NCI-H1092 treated with DMSO at 0.1 percent for 48 hours (cell line): ENCODE measurements around the gene KCNK15.
"Not testable (repeated sequence)": the region's sequence is repeated elsewhere in the genome, so short reads cannot be mapped to it uniquely, and the experiment has no call there.

Source experiments
- DNase-seq: peaks from one replicate; lab custom pipeline; 2025; lab: John Stamatoyannopoulos, UW

The KCNK15 gene

GRCh38 chr20:44759595-44759994, 13.9 kb downstream of the KCNK15 start:
- DNase-seq: no peak

DNA sequence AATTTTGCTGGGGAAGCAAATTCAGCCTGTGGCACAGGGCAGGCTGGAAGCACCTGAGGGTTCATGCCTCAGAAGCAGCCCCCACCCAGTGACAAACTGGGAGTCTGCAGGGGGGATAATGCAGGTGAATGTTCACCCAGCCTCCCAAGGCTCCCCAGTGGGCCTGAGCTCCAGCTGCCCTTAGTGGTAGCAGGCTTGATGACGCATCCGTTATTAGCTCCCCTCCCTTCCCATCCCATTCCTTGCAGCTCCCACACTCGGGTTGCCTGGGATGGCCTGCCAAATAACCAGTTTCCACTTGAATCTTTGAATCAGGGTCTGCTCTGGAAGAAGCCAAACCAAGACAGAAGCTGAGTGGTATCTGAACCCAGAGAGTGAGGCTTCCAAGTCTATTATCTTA, 15.8 kb downstream of the KCNK15 start:
- no peak for DNase-seq

GRCh38 chr20:44762466-44763140, 16.9 kb downstream of the KCNK15 start:
- no peak for DNase-seq

GRCh38 chr20:44763798-44764197, 18.1 kb downstream of the KCNK15 start:
- not testable (repeated sequence) for DNase-seq

DNA sequence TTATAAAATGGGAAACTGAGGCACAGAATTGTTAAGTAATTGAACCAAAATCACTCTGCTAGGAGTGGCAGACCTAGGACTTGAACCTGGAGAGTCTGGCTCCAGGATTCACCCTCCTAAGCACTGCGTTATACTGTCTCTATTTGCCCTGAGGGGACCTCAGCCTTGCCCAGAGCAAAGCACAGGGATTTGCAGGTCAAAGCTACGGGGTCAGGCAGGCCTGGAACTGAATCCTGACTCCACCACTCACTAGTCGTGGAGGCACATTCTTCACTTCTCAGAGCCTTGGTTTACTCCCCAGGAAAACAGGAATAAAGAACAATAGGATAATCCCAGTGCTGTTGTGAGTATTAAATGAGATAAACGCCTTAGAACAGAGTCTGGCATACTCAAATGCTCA, 19.4 kb downstream of the KCNK15 start:
- no peak for DNase-seq

DNA sequence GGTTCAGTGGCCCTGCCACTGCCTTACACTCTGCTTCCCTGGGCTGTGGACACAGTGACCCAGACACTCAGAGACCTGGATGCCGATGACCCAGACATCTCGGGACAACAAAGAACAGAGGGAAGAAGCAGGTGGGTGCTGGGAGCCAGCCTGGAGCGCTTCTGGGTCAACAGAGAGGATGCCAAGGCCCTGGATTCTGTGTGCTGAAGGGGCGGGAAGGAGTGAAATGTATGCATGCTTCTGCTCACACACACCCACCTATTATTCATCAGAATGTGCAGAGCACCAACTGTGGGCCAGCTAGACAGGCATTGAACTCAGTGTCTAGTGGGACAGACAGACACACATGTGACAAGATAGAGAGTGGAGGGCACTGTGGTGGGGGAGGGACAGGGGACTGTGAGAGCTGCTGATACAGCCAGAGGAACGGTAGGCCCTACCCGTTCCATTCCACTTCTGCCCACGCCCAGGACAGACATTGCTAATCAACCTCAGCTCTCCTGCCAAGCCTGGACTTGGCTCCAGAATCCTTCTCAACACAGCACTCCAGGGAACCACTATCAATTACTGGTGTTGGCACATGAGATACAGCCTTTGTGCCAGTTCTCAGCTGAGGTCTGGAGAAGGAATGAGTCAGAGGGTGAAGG, 20.2 kb downstream of the KCNK15 start:
- DNase-seq: no peak

- no peak for DNase-seq
These were observed 22.6 kb downstream of the KCNK15 start for GRCh38 chr20:44768256-44768655.

DNA sequence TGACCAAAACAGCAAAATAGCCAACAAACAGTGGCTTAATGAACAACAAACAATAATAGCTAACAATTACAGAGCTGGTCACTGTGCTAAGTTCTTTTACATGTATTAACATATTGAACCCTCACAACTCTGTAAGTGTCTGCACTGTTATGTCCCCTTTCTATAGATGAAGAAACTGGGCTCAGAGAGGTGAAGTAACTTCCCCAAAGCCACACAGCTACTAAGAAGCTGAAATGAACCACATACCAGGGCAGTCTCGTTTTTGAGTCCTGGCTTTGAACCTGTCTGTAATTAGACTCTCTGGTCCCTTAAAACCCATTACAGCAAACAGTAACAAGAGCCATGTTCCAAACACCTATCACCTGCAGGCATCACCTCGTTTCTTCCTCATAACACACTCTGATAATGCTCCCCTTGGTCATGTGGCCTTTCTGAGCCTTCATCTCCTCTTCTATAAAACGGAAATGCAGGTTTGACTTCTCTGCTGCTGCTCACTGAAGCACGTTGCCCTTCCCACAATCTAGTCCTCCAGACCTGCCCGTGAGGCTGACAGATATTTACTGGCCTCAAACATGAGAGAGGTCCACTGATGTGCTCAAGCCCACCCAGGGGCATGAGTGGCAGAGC, 23.3 kb downstream of the KCNK15 start:
- no peak for DNase-seq

DNA sequence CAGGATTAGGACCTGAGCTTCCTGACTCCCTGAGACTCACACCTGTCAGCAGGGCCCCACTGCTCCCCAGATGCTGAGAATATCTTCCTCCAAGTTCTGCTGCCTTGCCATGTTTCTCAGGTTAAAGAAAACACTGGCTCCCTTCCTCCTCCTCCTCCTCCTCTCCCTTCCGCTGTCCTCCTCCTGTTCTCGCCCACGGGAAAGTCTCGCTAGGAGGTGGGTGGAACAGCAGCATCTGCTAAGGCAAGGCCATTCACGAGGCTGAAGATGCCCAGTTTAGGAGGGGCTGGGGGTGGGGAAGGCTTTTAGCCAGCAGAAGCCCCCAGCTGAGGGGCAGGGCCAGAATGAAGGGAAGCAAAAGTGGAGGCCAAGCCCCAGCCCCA, 23.8 kb downstream of the KCNK15 start:
- no peak for DNase-seq

- no peak for DNase-seq
These were observed 25.0 kb downstream of the KCNK15 start for GRCh38 chr20:44770484-44771171.

DNA sequence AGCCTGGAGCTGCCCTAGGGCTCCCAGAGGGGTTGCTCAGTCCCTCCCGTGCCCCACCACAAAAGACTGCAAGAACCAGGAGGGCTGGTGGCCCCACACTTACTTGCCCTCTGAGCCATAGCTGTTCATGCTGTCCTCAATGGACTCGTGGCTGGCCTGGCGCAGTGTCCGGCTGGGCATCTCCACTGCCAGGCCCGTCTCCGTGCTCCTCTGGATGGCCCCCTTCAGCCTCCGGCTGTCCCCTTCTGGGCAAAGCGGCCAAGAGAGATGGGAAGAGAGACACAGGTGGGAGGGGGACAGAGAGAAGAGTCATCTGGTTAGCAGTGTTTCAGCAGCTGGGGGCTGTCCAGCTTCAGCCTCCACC, 25.5 kb downstream of the KCNK15 start:
- DNase-seq: no peak

DNA sequence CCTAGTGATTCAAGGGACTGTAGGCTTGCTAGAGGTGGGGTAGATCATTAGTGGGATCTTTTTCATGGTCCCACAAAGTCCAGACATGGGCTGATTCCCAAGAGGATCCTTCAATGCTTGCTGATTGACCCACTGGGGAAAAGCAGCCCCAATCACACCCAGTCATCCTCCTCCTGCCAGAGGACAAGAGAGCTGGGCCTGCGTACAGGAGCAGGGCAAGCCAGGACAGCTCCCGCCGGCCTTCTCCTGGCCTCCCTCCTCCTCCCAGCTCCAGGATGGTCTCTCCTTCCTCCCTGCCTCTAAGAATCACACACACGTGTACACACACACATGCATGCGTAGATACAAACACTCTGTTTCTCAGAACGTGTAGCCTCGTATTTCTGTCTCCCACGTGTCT, 27.0 kb downstream of the KCNK15 start:
- no peak for DNase-seq

DNA sequence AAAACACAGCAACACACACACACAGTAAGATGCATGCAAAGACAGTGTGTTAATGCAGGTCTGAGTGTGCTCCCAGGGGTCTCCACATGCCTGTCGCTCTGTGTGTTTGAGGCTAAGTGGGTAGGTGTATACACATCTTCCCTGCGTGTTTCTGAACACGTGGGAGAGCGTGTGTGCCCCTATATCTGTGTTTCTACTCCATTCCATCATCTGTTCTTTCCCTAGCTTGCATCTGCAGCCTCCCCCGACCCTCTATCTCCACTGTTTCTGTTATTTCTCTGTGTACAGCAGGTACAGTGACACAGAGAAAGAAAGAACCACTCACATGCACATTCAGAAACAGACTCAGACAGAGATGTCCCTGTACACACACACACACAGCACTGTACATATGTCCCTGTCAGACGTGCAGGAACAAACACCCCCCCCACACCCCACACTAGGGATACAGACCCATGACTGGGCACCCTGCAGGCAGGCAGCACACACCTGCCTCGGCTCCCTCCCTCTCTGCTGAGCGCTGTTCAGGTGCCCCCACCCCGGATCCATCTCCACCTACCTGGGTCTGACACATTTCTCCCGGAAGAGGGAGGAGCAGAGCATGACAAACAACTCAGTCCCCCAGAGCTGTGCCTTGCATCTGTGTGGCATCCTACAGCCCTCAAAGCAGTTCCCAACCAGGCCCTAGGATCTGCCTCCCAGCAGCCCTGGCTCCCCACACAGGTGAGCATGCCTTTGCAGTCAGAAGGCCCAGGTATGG, 27.6 kb downstream of the KCNK15 start:
- DNase-seq: no peak

- DNase-seq: no peak
These were observed 31.3 kb downstream of the KCNK15 start for GRCh38 chr20:44776980-44777379.

DNA sequence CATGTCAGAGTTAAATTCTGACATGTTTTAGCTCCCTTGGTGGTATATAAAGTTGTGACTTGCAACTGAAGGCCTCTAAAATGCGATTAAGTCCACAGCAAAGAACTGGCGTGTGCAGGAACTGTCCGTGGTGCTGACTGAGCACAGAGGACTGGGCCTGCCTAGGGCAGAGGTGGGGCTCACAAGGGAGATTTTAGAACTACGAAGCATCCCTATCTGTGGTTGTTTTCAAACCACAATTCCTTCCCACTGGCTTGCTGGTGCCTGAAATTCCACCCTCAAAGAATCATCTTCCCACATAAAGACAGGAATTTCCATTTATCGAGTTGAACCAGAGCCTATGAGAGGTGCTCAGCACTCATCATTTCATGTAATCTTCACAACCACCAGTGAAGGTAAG, 34.6 kb downstream of the KCNK15 start:
- DNase-seq: no peak

GRCh38 chr20:44781118-44781517, 35.5 kb downstream of the KCNK15 start:
- DNase-seq: no peak

DNA sequence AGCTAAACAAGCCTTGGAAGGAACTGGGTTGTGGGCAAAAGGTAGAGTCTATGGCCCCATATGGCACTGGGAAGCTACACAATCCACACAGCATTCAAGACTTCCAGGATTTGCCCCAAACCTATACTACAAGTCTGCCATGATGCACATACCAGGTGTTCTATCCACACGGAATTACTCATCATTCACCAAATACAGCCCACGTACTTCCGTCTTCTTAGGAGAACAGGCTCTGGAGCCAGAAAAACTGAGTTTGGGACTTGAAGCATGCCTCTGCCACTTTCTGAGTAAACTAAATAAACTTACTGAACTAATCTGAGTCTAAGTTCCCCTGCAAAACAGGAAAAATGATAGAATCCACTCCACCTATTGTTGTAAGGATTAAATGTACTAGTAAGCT, 36.1 kb downstream of the KCNK15 start:
- no peak for DNase-seq

DNA sequence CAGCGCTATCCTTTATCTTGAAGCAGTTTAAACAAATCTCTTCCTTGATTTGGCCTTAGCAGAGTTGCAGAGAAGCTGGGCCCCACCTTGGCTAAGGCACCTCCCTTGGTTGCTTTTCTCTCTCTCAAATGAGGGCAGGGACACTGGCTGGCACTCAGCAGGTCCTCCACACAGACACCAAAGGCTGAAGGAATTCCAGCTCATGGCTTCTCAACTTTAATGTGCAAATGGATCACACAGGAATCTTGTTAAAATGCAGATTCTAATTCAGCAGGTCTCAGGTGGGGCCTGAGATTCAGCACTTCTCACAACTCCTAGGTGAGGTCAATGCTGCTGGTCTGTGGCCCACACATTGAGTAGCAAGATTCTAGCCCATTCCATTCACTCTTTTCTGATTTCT, 39.0 kb downstream of the KCNK15 start:
- no peak for DNase-seq

DNA sequence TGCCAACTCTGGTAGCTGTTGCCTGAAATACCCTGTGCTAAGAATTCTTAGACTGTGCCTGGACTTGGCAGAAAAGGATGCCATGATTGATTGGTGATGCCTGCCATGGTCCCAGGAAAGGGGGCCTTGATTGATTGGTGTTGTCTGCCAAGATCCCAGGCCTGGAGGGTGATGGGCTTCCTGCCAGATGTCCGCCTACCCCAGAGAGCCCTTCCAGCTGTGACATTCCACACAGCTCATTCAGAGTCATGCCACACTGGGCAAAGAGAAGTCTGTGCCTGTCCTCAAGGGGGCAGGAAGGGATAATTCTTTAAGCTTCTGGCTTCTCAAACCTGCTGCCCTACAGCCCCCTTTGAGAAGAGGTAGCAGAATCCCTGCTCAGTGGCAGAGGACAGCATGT, 40.1 kb downstream of the KCNK15 start:
- DNase-seq: no peak

- DNase-seq: no peak
These were observed 41.6 kb downstream of the KCNK15 start for GRCh38 chr20:44787299-44787698.

DNA sequence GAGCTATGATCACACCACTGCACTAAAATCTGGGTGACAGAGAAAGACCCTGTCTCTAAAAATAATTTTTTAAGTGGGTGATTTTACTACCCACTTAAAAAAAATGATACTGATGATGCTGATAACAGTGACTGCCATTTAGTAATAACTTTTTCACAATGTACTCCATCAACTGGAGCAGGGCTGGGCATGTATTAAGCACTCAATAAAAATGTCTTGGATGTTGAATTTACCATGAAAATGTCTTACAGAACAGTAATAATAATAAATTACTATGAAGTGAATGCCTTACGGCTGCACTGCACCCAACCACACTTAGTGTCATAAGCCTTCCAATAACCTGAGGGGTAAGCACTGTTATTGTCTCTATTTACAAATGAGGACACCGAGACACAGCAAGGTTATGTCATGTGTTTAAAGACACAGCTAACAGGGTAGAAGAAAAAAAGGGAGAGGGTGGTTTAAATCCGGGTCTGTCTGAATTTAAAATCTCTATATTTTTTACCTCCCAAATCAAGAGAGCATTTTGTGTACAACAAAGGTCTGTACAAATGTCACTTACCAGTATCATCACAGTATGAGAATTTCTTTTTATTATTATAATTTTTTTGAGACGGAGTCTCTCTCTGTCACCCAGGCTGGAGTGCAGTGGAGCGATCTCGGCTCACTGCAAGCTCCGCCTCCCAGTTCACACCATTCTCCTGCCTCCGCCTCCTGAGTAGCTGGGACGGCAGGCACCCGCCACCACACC, 43.2 kb downstream of the KCNK15 start:
- no peak for DNase-seq
